HG03571 (cell line): ENCODE results near the gene ROR1.

Source experiments
- ATAC-seq: cut with Tn5 transposase; IDR thresholded peaks from one replicate; pipeline ENCODE4 v1.9.1; 2021; ENCODE audit not compliant: unreplicated experiment

The ROR1 gene

DNA sequence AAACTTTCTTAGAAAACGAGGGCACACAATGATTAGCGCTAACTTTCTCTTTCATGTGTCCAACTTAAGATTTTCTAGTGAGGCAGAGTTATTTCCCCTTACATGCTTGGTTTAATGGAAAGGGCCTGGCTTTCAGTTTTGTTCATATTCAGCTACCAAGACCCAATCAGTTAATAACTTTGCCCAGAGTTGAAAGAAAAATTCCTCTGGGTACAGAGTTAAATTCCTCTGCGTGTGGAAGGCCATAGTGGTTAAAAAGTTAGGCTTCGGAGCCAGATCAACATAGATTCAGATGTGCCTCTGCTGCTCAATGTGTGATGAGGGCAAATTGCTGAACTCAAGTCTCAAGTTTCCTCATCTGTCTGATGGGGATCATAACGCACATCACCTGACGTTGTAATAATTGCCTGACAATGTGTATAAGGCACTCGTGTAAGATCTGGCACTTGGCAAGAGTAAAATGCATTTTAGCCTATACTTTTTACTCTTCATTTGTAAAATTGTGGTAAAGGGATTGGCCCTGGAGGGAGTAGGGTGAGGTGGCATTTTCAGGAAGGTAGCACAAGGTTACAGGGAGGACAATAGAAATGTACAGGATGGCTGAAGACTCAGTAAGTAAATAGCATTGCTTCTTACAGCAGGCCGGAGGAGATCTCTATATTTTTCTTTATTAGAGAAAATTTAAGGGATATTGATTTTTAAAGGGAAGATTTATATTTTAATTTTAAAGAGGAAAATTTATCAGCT is 103.4 kb downstream of the ROR1 start:
- ATAC-seq = no peak

DNA sequence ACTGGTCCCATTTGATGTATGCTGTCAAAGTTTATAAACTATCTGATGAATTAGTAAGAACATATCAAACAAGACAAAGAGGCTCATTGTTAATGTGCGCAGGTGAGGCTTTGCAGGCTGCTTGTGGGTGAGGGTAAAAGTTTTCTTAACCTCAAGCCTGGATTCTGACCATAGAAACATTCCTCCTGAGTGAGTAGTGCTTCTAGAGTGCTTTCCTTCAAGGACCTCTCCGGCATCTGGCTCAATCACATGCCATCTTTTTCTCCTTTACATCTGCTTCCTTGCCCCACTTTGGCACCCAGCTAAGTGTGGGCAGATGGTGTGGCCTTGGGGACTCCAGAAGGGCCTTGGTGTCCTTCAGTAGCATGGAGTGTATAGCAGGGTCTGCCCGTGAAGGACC is 104.0 kb downstream of the ROR1 start:
- no peak for ATAC-seq

DNA sequence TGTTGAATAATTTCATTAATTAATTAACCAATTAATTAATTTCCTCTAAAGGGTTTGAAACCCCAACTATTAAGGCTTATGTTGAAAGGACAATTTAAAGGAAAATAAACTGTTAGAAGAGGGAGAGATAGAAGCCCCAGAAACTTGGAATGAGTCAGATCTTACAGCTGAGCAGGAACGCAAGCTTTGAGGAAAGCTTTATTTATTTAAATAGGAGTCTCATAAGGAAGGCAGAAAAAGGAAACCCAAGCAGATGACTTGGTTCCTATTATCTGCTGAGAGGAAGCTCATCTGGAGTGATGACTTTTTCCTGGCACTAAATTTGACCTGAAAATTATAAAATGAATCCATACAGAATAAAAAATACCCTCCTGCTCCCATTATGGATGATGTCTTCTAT is 105.1 kb downstream of the ROR1 start:
- ATAC-seq = no peak

DNA sequence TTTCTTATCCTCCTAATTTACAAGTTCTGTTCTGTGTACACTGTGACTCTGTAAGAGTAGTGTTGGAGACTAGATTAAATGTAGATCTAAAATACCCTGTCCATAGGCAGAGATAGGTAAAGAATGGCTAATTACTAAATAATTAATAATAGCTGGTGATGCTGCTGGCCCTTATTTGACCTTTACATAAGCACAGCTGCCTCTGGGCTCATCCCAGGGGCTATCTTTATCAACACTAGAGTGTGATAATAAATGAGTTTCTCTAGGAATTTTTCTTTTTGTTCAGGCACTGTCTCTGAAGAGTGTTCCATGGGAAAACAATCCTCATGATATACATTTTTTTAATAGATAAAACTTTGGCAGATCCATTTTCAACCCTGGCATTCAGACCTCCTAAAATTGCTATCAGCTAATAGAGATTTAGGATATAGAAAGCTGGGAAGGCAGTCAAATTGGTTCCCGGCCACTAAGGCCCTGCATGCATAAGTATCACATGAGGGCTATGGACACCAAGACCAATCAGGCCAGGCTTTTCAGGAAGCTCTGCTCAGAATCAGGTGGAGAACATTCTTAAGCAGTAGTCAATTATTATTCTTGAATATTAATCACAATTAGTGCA is 107.2 kb downstream of the ROR1 start:
- no peak for ATAC-seq

DNA sequence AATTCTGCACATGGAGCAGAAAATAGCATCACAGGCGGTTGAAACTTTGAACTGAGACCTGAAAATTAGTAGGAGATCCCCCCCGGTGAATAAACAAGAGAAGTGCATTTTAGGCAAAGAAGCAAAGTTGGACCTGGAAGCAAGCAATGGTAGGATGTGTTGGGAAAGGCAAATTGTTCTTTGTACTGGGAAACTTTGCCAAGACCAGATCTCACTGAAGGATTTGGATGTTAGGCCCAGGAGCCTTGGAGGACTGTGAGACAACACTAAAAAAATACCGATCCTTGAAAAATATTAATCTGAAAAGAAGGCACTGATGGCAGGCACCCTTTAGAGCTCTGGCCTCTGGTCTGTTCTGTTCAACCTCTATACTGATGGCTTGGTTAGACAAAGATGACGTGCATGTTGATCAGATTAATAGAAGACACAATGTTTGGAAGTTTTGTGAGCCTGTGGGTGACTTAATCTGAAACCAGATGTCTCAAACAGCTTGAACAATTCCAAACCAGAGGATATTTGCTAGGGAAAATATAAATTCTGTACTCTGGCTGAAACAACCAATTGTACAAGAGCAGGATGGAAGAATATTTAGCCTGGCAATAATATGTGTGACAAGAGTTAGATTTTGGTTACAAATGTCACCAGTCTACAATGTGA is 108.4 kb downstream of the ROR1 start:
- ATAC-seq = no peak

DNA sequence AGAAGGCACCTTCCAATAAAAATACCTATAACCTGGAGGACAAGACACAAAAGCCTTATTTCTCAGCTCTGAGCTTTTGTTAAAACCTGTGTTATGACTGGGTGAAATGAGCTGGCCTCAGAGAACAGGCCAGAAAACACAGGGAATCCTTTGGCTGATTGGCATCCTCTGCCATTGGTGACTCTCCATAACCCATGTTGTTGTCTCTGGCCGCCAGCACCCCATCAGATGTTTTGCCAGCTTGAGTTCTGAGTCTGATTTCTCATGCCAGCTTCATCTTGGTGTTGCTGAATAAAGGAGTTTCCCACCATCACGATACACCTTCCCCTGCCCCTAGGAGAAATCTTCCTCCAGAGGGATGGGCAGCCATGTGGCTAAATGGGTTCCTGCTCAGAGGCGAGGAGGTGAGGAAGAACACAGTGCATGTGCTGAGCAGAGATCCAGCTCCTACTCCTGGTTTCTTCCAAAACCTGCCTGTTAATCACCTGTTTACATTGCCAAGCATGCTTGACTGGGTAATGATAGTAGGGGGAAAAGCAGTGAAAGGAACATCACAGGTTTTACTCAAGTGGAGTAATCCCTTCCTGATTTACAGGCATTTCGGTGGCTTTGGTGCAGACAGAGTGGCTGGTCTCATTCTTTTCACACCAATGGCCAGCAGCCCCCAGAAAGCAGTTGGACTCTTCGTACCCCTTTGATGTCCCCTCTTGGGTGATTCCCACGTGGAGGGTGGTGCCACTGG is 109.8 kb downstream of the ROR1 start:
- no peak for ATAC-seq

DNA sequence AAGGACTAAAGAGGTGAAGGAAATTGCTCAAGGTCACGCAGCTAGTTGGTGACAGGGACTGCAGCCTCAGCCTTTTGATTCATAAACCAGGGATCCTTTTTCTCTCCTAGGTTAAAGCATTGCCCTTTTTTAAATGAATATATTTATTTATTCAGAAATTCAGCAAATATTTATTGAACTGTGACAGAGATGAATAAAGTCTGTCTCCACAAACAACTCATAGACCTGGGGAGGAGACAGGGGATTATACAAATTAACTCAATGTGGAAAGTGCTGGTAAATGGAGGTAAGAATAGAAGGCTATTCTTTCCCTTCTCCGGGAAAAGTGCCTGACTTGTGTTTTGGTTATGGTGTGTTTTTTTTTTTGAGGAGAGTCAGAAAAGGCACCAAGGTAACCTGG is 110.7 kb downstream of the ROR1 start:
- no peak for ATAC-seq

DNA sequence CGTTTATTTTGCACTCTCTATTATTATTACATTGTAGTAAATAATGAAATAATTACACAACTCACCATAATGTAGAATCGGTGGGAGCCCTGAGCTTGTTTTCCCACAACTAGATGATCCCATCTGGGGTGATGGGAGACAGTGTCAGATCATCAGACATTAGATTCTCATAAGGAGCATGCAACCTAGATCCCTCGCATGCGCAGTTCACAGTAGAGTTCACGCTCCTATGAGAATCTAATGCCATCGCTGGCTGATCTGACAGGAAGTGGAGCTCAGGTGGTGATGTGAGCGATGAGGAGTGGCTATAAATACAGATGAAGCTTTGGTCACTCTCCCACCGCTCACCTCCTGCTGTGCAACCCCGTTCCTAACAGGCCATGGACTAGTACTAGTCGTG is 112.1 kb downstream of the ROR1 start:
- ATAC-seq = no peak

DNA sequence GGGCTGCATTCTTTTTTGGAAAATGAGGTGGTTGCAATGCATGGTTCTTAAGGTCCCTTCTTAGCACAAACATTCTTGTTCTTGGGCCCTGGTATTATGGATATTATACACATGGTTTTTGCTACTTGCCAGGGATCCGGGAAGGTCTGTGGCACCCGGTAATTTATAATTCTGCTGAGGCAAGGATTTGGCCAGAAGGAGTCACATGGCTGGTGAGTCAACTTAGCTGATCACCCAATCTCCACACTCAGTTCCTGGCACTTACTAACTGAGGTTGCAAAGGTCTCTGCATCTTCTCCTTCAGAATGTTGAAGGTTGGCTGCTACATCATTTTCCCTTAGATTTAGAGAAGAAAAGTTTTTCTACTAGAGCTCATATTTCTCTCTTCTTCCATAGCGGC is 112.5 kb downstream of the ROR1 start:
- no peak for ATAC-seq

DNA sequence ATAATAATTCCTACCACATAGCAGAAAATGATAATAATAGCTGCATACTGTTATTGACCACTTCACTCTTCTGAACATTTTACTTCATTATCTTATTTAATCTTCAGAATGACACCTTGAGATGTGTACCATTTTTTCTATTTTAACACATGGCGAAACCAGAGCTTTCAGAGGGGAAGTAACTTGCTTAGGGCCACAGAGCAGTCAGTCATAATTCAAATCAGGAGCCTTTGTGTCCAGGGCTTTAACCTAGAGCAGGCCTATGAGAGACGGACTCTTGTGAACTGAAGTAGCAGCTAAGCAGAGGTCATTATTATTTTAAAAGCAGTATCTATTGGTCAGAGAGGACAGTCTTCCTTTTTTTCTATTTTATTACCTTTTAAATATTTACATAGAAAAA is 114.0 kb downstream of the ROR1 start:
- ATAC-seq = no peak

DNA sequence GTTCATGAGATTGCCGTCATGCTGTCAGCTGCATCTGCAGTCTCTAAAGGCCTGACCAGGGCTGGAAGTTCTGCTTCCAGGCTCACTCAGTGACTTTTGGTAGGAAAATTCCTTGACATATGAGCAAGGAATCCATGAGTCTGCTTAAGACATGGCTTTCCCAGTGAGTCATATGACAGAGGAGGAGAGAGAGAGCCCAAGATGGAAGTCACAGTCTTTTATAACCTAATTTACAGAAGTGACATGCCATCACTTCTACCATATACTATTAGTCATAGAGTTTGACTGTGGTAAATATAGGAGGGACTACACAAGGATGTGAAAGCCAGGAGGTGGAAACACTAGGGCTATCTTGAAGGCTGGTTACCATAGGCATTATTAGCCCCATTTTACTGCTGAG is 115.2 kb downstream of the ROR1 start:
- ATAC-seq = no peak

DNA sequence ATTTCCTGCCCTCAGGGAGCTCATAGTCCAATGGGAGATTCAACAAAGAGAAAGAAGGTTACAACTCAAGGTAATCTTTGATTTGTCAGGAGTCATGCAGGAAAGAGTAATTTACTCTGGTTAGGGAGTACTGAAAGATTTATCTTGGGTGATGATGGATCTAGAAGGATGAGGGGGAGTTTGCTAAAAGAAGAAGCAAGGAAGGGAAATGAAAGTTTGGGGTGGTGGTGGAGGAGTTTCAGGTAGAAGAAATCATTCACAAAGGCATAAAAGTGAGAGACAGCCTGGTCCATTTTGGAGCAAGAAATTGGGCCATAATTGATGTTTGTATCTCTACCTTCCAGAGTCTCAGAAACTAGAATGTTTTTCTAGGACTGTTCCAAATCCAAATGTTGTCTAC is 116.7 kb downstream of the ROR1 start:
- ATAC-seq = no peak

DNA sequence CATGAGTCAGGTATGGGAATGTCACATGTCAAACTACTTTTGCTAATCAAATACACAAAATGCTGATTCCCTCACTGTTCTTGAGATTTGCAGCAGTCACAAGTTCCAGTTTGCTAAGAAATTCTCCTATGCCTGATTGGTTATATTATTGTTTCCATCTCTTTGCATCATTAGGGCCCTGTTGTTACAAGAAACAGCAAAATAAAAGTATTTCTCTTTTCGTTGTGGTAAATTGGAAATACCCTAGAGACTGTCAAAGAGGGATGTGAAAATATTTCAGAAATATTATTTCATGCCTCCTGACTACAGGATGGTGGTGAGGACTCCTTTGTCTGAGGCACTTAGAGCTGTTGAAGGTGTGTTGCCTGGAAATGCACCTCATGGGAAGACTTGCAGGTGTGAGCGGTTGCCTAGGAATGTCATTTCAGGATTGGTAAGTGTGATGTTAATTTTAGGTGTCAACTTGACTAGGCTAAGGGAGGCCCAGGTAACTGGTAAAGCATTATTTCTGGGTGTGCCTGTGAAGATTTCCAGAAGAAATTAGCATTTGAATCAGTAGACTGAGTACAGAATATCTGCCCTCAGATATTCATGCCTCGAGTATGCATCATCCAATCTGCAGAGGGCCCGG is 117.4 kb downstream of the ROR1 start:
- ATAC-seq = no peak

DNA sequence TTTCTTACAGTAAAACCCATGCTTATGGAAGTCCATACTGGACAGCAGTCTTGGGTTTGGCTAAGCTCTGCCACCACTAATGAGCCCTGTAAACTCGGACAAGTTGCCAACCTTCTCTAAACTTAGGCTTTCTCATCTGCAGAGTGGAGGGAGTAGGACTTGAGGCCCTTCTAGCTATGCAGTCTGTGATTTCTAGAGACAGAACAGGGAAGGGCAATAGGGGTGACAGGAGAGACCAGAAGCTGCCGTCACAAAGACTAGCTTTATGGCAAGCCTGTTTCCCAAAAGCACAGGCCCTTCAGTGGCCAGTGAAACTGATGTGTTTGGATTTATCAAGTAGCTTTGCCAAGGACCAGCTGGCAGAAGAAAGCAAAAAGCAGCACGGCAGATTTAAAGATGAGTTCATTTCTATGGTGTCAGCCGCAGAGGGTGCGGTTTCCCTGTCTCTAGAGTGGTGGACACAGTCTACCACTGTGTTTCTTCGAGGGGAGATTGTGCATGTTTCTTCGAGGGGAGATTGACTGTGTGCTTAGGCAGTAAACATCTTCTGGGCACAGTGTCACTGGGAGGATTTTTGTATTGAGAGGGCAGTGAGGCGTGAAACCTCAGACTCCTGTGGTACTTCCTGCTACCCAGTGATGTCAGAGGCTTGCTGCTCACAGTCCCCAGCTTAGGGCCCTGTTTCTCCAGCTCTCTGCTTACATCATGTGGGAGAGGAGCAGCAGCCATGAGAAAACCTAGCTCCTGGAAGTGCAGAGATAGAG is 119.0 kb downstream of the ROR1 start:
- peak; percentile 99 for ATAC-seq

DNA sequence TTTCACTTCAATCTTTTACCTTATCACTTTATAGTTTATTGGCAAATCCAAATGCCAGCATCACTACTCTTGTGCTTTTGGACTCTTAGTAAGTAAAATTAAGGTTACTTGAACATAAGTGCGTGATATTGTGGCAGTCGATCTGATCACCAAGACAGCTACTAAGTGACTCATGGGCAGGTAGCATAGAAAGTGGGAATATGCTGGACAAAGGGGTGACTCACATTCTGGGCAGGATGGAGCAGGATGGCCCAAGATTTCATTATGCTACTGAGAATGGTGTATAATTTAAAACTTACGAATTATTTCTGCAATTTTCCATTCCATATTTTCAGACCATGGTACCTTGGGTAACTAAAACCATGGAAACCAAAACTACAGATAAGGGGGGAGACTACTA is 120.2 kb downstream of the ROR1 start:
- ATAC-seq = no peak

DNA sequence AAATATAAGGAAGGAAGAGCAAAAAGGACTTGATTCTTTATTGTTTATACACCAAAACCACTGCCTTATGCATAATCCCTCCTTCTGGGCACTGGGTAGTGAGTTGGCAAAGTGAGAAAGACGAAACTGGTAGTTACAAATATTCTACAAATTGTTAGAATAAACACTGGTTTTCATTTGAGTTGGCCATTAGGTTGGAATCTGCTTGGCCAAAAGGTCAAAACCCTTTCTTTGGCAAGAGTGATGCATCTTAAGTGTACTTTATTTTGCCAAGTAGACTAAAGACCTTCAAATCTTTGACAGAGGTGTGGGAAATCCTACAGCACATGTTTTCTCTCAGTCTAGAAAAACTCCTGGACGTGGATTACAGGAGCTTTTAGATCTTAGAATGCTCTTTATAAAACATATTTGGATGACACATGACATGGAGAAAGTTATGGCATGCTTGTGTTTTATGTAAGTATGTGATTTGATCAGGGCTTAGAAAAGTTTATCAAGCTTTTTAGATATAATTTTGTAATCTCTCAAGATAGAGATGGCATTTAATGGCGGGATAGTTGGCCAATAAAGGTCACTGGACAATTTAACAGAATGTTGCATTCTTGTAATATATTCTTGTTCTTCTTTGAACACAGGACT is 120.9 kb downstream of the ROR1 start:
- no peak for ATAC-seq

DNA sequence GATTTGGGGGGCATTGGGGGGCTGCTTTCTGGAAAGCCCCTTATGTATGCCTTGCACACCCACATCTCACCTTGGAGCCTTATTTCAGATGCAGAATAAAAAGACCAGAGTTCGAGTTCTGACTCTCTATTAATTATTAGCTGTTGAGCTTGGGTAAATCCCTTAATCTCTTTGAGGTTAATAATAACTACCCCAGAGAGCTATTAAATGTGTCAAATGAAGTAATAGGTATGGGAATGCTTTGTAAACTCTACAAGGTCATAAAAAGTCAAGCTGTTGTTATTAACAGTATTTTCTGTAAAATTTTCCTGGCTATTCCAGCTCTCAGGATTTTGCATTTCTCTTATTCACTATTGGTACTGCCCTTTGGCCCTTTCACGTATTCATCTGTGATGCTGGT is 122.9 kb downstream of the ROR1 start:
- no peak for ATAC-seq

DNA sequence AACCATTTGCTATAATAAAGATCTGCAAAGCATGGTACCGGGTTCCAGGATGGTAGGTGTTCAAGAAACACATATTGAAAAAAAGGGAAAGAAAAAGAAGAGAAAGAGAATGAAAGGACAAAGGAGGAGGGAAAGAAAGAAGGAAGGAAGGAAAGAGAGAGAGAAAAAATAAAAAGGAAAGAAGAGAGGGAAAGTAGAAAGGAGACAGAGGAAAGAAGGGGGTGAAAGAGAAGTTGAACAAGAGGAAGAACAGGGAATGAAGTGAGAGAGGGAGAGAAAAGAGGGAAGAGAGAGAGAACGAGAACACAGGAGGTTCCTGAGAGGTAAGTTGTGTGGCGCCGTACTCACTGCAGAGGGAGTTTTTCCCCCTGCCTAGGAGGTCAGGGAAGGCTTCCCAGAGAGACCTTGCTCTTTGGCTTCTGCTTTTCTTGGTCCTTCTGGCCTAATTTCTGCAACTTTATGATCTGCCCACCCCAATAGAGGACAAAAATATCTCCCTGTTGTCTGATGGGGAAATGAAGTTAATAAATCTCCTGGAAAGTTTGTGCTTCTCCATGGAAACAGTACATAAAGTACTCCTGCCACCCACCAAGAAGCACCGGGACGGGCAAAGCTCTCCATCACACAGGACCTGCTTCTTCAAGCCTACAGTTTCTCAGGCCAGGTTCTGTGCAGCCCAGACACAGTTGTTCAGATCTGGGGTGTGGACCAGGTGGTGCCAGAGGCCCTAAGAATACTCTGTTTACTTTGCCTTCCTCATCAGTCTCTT is 124.8 kb downstream of the ROR1 start:
- no peak for ATAC-seq

DNA sequence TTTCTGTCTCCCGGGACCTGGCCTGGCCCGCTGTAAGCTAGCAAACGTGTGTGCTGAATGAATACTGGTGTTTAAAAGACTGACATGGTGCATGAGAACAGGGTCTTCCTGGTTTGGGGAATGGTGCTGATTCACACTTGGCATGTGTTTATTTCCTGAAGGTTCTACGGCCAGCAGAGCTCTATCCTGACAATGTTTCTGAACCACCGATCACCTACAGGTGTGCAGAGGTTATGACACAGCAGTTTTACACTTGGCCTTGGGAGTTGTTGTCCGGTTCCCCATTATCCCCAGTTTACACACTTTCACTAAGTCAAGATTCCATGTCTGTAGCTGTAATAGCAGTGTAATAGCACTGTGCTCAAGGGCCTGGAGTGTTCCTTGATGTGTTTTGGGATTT is 127.3 kb downstream of the ROR1 start:
- no peak for ATAC-seq
